ENCODE results near the gene WSCD1. TPM values are rescaled to one million over a fixed set of nuclear protein-coding genes. Genes with fewer than 3 reads are reported as not detected.

WSCD1 gene
- total RNA-seq, 4 donors from 2014 or later: 0.21 to 5.7 (median 1.6) TPM

DNA sequence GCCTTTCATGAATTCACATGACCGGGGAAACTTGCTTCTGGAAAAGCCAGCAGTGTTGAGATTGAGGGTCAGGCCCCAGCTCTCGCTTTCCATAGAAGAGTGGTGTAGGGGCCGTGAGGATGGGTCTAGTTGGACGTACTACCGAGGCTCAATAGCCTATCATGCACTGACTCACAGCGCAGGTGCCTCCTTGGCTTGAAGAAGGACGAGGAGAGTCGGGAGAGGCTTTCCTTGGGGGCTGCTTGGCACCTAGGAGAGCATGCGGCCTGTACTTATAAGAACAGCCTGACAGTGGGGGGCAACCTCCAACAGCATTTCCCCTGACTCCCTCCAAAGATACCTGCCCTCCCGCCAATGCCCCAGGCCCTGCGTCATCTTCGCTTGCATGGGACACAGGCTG, 37.6 kb downstream of the WSCD1 start:
- Histone ChIP-seq H3K27me3 (no peaks in the 10 kb centered on the region), H3K4me3 (no peak overlapping the region), H3K4me1 (no peaks in the 10 kb centered on the region), H3K36me3 (no peaks in the 10 kb centered on the region), H3K27ac (no peak overlapping the region), H3K9me3 (no peaks in the 10 kb centered on the region)
- 93 to 94% methylated on average over 12 of the region's 12 CpGs for WGBS, 2 donors
- TF ChIP-seq EP300 (IDR thresholded peaks at IDR 0.05) (no peak), POLR2A (IDR thresholded peaks at IDR 0.05) (no peak)
- TF ChIP-seq, protein P1, sequence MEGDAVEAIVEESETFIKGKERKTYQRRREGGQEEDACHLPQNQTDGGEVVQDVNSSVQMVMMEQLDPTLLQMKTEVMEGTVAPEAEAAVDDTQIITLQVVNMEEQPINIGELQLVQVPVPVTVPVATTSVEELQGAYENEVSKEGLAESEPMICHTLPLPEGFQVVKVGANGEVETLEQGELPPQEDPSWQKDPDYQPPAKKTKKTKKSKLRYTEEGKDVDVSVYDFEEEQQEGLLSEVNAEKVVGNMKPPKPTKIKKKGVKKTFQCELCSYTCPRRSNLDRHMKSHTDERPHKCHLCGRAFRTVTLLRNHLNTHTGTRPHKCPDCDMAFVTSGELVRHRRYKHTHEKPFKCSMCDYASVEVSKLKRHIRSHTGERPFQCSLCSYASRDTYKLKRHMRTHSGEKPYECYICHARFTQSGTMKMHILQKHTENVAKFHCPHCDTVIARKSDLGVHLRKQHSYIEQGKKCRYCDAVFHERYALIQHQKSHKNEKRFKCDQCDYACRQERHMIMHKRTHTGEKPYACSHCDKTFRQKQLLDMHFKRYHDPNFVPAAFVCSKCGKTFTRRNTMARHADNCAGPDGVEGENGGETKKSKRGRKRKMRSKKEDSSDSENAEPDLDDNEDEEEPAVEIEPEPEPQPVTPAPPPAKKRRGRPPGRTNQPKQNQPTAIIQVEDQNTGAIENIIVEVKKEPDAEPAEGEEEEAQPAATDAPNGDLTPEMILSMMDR (IDR thresholded peaks at IDR 0.05): no peak
- no peak for DNase-seq (ENCODE audit: low spot score in 2 of 2)

DNA sequence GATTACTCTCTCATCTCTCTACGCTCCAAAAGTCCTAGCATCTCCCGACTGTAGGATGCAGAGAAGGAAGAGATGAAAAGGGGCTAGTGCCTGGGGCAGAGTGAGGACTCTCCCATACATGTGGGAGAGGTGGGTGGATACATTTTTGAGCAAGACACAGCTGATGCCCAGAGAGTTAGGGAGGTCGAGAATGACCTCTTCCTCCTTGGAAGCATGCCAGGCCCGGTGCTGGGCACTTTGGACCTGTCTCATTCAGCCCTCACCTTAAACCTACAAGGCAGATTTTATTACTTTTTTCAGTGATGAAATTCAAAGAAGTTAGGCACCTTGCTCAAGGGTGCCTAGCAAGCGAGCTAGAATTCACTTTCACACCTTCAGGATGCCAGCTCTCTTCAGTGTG, 38.2 kb downstream of the WSCD1 start:
- H3K4me3 ChIP-seq: no peak overlapping the region
- H3K27ac ChIP-seq: no peak overlapping the region
- no peak for DNase-seq (ENCODE audit: low spot score in 2 of 2)
- H3K4me1 ChIP-seq: no peaks in the 10 kb centered on the region
- 76 to 83% methylated on average over 5 of the region's 5 CpGs for WGBS, 2 donors
- no peaks in the 10 kb centered on the region for H3K9me3 ChIP-seq
- H3K36me3 ChIP-seq: no peaks in the 10 kb centered on the region
- TF ChIP-seq EP300 (IDR thresholded peaks at IDR 0.05): no peak
- TF ChIP-seq POLR2A (IDR thresholded peaks at IDR 0.05): no peak
- TF ChIP-seq, protein P1 (IDR thresholded peaks at IDR 0.05): no peak
- no peaks in the 10 kb centered on the region for H3K27me3 ChIP-seq

DNA sequence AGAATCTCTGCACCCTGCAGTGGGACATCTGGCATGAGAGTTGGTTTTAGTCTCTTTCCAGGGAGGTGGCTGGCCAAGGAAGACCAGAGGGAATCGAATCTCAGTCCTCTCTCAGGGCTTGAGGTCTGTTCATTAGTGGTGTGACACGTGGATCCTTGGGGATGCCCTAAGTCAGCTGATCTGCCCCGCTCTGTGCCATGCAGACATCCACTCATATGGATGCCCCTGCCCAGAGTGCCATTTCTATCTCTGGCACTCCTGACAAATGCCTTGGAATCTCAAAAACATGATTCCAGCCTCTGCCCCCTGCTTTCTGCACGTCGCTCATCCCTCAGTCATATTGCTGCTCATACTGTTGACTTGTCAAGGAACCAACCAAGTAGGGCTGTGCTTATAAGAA, 38.8 kb downstream of the WSCD1 start:
- Histone ChIP-seq H3K27me3 (no peaks in the 10 kb centered on the region), H3K4me1 (no peaks in the 10 kb centered on the region), H3K27ac (no peak overlapping the region), H3K9me3 (no peaks in the 10 kb centered on the region), H3K4me3 (no peak overlapping the region), H3K36me3 (no peaks in the 10 kb centered on the region)
- WGBS, 2 donors: 91 to 92% methylated on average over 5 of the region's 5 CpGs
- no peak for DNase-seq (ENCODE audit: low spot score in 2 of 2)
- TF ChIP-seq EP300 (IDR thresholded peaks at IDR 0.05) (no peak), POLR2A (IDR thresholded peaks at IDR 0.05) (no peak)
- TF ChIP-seq, protein P1 (IDR thresholded peaks at IDR 0.05): no peak

DNA sequence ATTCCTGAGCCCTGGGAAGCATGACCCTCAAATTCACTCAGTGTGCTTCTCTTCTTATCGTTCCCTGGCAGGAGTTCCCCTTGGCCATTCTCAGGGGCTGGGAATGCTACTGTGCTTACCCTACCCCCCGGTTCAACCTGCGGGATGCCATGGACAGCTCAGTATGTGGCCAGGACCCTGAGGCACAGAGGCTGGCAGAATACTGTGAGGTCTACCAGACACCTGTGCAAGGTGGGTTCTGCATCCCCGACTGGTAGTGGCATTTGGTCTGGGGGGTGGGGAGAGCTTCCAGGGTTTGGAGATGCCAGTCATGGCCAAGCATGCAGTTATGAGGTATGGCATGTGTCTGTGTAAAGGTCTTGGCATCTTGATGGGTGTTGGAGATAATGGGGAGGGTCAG, 39.4 kb downstream of the WSCD1 start:
- TF ChIP-seq EP300 (IDR thresholded peaks at IDR 0.05): no peak
- no peak for TF ChIP-seq POLR2A (IDR thresholded peaks at IDR 0.05)
- TF ChIP-seq, protein P1 (IDR thresholded peaks at IDR 0.05): no peak
- Histone ChIP-seq H3K4me3 (no peak overlapping the region), H3K9me3 (no peaks in the 10 kb centered on the region), H3K27ac (no peak overlapping the region), H3K36me3 (no peaks in the 10 kb centered on the region), H3K27me3 (no peaks in the 10 kb centered on the region), H3K4me1 (no peaks in the 10 kb centered on the region)
- DNase-seq (ENCODE audit: low spot score in 2 of 2): no peak
- WGBS, 2 donors: 91 to 98% methylated on average over 4 of the region's 4 CpGs

DNA sequence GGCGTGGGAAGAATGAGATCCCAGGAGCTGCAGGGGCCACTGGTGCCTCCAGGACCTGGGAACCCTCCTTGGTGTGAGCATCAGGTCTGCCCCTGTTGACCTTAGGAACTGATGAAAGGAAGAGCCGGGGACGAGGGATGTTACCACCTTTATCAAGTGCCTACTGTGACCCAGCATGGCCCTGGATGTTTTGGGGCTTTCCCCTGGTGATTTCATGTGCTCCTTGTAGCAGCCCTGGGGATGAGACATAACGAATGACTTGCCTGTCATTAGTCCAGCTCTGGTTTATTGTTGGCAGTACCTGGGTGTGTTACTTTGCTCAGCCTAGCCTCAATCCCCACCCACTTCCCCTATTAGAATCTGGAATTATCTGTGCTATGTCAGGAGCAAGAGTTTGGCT, 39.9 kb downstream of the WSCD1 start:
- TF ChIP-seq EP300 (IDR thresholded peaks at IDR 0.05): no peak
- TF ChIP-seq POLR2A (IDR thresholded peaks at IDR 0.05): no peak
- TF ChIP-seq, protein P1 (IDR thresholded peaks at IDR 0.05): no peak
- Histone ChIP-seq H3K4me1 (no peaks in the 10 kb centered on the region), H3K9me3 (no peaks in the 10 kb centered on the region), H3K4me3 (no peak overlapping the region), H3K36me3 (no peaks in the 10 kb centered on the region), H3K27me3 (no peaks in the 10 kb centered on the region), H3K27ac (no peak overlapping the region)
- WGBS, 2 donors: 91 to 93% methylated on average over 4 of the region's 4 CpGs
- DNase-seq (ENCODE audit: low spot score in 2 of 2): no peak
